Ovary (tissue), 9 donors: ENCODE results near the gene PTPRG. TPM values are rescaled to one million over a fixed set of nuclear protein-coding genes. Genes with fewer than 3 reads are reported as not detected.

Experiments used
- DNase-seq, 5 donors: peaks; one replicate each; pipeline ENCODE4 v3.0.0-alpha.2; 2019 to 2020
- H3K27ac ChIP-seq, 2 donors: fragments of 200-600 bp; one replicate each; pipeline versions ENCODE4 v1.5.1 to v1.8.0; 2019 to 2022
- H3K27me3 ChIP-seq: fragments of 200-600 bp; one replicate; pipeline ENCODE4 v1.8.0; 2022
- H3K36me3 ChIP-seq: fragments of 200-600 bp; sonication (generic); one replicate; pipeline ENCODE4 v1.5.1; 2019
- H3K4me1 ChIP-seq: one replicate; pipeline ENCODE4 v1.8.1; 2013; ENCODE audit warnings: mild to moderate bottlenecking, moderate library complexity; ENCODE audit not compliant: insufficient read depth
- H3K4me3 ChIP-seq: fragments of 200-600 bp; sonication (generic); one replicate; pipeline ENCODE4 v1.5.1; 2017
- H3K9me3 ChIP-seq, 2 donors: fragments of 200-600 bp in 1 of 2; sonication (generic) in 1 of 2; one replicate each; pipeline versions ENCODE4 v1.5.1 to v1.8.1; 2013 to 2019; ENCODE audit warnings: mild to moderate bottlenecking in 1 of 2, moderate library complexity in 1 of 2
- EP300 ChIP-seq: sonication (generic); formaldehyde crosslinking; IDR thresholded peaks from one replicate; pipeline ENCODE4 v1.6.1; 2017; ENCODE audit warnings: antibody characterized with exemption
- POLR2A ChIP-seq: fragments of 450-650 bp; IDR thresholded peaks from one replicate; pipeline ENCODE4 v1.6.1; 2017; ENCODE audit warnings: antibody characterized with exemption, mild to moderate bottlenecking, moderate library complexity
- WGBS, 3 donors: extraction: QIAGEN DNeasy Blood & Tissue Kit in 1 of 3; methylation state at CpG; one replicate each; pipeline versions ENCODE4 v1.1.5 to v1.1.7; 2013 to 2017; 5-methylcytosine and 5-hydroxymethylcytosine counted together
- intact Hi-C, 4 donors: fragments of 100-400 bp; cut with DNase I; formaldehyde crosslinking; loops; one replicate each; pipeline versions ENCODE4 v1.11.0 to v1.15.1; 2022 to 2023
- polyA plus RNA-seq, 2 donors: library from polyadenylated mRNA; stranded (reverse); fragments of 200-250 nt in 1 of 2; fragments of 350-450 nt in 1 of 2; fragmentation: Illumina TruSeq in 1 of 2; extraction: RNeasy Lipid Tissue Mini Kit (QIAGEN cat#74804) in 1 of 2; gene quantifications; one replicate each; pipeline ENCODE4 v1.2.3, GENCODE V29; 2013 to 2014
- total RNA-seq, 7 donors: library from RNA; depleted of rRNA in 2 of 7; stranded (reverse); fragments of >200 nt in 2 of 7; fragmentation: NEBNext Ultra II Directional in 3 of 7; extraction: Animal tissue kit (Norgen Biotek cat#: 25700) in 3 of 7; gene quantifications; one replicate each; pipeline versions ENCODE4 v1.1.0 to v1.2.4, GENCODE V29; 2016 to 2023
- TF ChIP-seq, protein P1 (sequence below), 3 donors: fragments of 450-650 bp in 2 of 3; fragments of 200-600 bp in 1 of 3; IDR thresholded peaks; one replicate each; pipeline versions ENCODE4 v1.5.1 to v1.8.0; 2016 to 2022; ENCODE audit warnings: antibody characterized with exemption in 3 of 3, mild to moderate bottlenecking in 1 of 3
- donor health status: DM: no; HTN: no; CAD: no; lungs with moderate emphysema.
- donor health status: DM: no; HTN: no; CAD: no.
- donor health status: Bipolar disorder and iron deficiency.
- donor health status: DM: yes; HTN: yes; CAD: no.
- donor health status: DM: no; HTN: no; CAD: no.
- donor health status: DM: yes; HTN: yes; CAD: no.

PTPRG gene
- total and polyA plus RNA-seq, 9 donors, result 18.2 to 87.9 (median 47.7) TPM

DNA sequence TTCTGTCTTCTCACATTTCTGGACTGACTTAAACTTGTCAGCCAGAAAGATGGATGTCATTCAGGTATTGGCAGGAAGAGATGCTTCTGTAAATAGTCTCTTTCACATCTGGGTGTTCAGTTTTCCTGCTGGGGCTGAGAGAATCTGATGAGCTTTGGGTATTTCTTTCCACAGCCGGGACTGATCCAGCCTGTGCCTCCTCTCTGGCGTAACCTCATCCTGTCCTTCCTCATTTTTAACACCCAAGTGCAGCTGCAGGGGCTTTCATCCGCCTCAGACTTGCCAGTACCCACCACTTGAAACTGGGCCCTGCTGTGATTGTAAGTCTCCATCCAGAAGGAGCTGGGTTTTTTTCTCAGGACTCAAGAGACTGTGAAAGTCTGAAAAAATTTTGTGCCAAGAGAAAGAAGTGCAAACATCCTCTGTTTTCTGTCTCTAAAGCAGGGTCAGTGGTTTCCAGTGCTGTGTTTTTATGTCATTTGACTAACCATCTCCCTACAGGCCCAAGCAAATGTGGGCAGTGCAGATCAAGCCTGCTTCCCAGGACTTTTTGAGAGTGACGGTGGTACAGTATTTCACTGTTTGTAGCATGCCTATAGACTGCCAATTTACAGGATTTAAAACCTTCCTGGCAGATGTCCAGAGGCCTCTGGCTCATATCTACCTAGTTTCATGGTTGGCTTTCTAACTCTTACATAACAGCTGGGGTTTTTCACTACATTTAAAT, 342.7 kb downstream of the PTPRG start:
- Histone ChIP-seq H3K27ac (peak overlapping the region in 1 of 2 donors; percentile 64), H3K9me3 (no peaks in the 10 kb centered on the region), H3K4me3 (no peak overlapping the region), H3K36me3 (no peaks in the 10 kb centered on the region), H3K4me1 (peaks cover 11% of the 10 kb centered on the region), H3K27me3 (no peaks in the 10 kb centered on the region)
- intact Hi-C loops, result no loop called here
- WGBS, 3 donors, result 20 to 23% (median 21%) methylated on average over 4 of the region's 4 CpGs
- DNase-seq, result no peak
- TF ChIP-seq, protein P1, sequence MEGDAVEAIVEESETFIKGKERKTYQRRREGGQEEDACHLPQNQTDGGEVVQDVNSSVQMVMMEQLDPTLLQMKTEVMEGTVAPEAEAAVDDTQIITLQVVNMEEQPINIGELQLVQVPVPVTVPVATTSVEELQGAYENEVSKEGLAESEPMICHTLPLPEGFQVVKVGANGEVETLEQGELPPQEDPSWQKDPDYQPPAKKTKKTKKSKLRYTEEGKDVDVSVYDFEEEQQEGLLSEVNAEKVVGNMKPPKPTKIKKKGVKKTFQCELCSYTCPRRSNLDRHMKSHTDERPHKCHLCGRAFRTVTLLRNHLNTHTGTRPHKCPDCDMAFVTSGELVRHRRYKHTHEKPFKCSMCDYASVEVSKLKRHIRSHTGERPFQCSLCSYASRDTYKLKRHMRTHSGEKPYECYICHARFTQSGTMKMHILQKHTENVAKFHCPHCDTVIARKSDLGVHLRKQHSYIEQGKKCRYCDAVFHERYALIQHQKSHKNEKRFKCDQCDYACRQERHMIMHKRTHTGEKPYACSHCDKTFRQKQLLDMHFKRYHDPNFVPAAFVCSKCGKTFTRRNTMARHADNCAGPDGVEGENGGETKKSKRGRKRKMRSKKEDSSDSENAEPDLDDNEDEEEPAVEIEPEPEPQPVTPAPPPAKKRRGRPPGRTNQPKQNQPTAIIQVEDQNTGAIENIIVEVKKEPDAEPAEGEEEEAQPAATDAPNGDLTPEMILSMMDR (IDR thresholded peaks at IDR 0.05), result no peak
- TF ChIP-seq EP300 (no peak), POLR2A (no peak)

DNA sequence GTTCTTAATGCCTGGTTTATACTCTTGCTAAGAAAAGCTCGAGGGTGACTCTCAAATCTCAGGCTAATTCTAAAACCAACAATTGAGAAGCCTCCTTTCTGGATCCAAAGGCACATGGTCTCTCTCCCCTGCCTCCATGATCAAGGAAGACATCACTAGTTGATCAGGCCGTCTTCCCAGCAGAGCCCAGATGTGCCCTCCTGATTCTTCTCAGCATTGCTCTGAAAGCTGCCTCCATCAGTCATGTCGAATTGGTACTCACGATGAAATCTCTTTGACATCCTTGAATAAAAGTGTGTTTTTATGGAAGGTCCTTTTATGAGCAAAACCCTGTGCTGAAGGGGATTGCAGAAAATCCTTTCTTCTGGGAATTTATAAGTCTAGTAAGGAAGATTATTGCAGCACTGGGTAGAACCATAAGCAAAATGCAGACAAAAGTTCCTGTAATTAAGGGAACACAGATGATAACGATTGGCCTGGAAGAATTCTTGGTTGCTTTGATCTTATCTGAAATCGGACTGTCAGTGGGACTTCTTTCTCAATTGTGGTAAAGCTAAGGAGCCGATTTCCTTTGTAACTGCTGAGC, 345.9 kb downstream of the PTPRG start:
- no peaks in the 10 kb centered on the region for H3K9me3 ChIP-seq
- H3K4me3 ChIP-seq, result no peak overlapping the region
- no peak for TF ChIP-seq POLR2A
- TF ChIP-seq, protein P1 (IDR thresholded peaks at IDR 0.05), result no peak
- TF ChIP-seq EP300, result no peak
- H3K4me1 ChIP-seq, result peaks cover 11% of the 10 kb centered on the region
- H3K27me3 ChIP-seq, result no peaks in the 10 kb centered on the region
- intact Hi-C loops, result no loop called here
- H3K36me3 ChIP-seq, result no peaks in the 10 kb centered on the region
- WGBS, 3 donors, result 91 to 92% (median 91%) methylated on average over 7 of the region's 7 CpGs
- no peak for DNase-seq
- no peak overlapping the region for H3K27ac ChIP-seq

DNA sequence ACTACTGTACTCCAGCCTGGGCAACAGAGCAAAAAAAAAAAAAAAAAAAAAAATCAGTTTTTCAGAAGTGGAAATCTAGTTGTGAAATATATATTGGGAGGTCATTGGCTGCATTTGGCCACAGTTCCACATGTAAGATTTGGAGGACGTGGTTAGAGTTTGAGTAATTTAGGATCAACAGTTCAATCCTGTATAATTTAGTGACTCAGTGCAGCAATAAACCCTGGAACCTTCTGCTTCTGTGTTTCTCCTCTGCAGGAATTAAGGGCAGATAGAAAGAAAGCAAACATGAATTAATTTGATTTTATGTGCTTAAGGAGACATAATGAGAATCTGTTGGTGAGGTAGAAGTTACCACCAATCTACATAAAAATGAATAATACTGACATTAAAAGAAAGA, 347.0 kb downstream of the PTPRG start:
- no peaks in the 10 kb centered on the region for H3K9me3 ChIP-seq
- peaks cover 11% of the 10 kb centered on the region for H3K4me1 ChIP-seq
- 36 to 75% (median 70%) methylated on average over 1 of the region's 1 CpG for WGBS, 3 donors
- DNase-seq, result no peak
- no peak for TF ChIP-seq POLR2A
- no peak for TF ChIP-seq EP300
- TF ChIP-seq, protein P1 (IDR thresholded peaks at IDR 0.05), result no peak
- intact Hi-C loops, result no loop called here
- no peak overlapping the region for H3K4me3 ChIP-seq
- no peaks in the 10 kb centered on the region for H3K36me3 ChIP-seq
- H3K27ac ChIP-seq, result no peak overlapping the region
- H3K27me3 ChIP-seq, result no peaks in the 10 kb centered on the region

DNA sequence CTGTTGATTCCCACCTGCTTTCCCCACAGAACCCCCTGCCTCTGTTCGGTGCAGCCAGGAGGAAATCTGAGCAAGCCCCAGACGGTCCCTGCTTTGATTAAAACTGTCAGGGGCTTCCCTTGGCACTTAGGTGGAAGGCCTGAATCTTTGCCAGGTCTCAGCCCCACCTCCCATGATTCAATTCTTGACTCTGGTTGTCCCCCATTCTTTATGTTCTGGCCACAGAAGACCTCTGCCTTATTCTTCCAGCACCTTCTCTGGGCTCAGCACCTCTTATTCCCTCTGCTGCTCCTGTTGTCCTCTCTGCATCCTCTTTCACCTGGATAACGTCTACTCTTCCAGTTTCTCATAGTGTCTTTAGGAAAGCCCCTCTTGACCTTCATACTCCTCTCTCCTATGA, 349.4 kb downstream of the PTPRG start:
- no peaks in the 10 kb centered on the region for H3K27me3 ChIP-seq
- intact Hi-C loops, result no loop called here
- no peak for DNase-seq
- H3K9me3 ChIP-seq, result no peaks in the 10 kb centered on the region
- H3K4me3 ChIP-seq, result no peak overlapping the region
- peaks cover 4% of the 10 kb centered on the region for H3K4me1 ChIP-seq
- 93 to 95% (median 94%) methylated on average over 3 of the region's 3 CpGs for WGBS, 3 donors
- TF ChIP-seq, protein P1 (IDR thresholded peaks at IDR 0.05), result no peak
- TF ChIP-seq EP300 (no peak), POLR2A (no peak)
- H3K27ac ChIP-seq, result no peak overlapping the region
- no peaks in the 10 kb centered on the region for H3K36me3 ChIP-seq
